K562 (cell line): ENCODE results near the gene TMEM151A. TPM values are rescaled to one million over a fixed set of nuclear protein-coding genes. Genes with fewer than 3 reads are reported as not detected.
A peak's percentile ranks its signal among the peaks of the same experiment; 100 is the strongest.

Experiments used
- BHLHE40 ChIP-seq: IDR thresholded peaks from 2 replicates; pipeline ENCODE4 v1.6.1; 2011; ENCODE audit warnings: low read length, improper control_type of control experiment
- CBX2 ChIP-seq: fragments of 200-600 bp; sonication (generic); IDR thresholded peaks from one replicate; pipeline ENCODE4 v1.6.1; 2012; ENCODE audit warnings: mild to moderate bottlenecking, low read length, inconsistent platforms; ENCODE audit not compliant: insufficient read depth, poor library complexity, severe bottlenecking
- CEBPG ChIP-seq, 3 experiments: fragments of 200-800 bp in 1 of 3; sonication (Bioruptor generic) in 1 of 3; sonication (generic) in 1 of 3; formaldehyde crosslinking in 1 of 3; IDR thresholded peaks in 2 of 3; conservative IDR thresholded peaks in 1 of 3; 2 replicates each; pipeline versions ENCODE4 v1.6.1 to v1.8.0; 2016 to 2022; ENCODE audit warnings: missing compliant biosample characterization in 2 of 3, missing genetic modification characterization in 2 of 3, mild to moderate bottlenecking in 1 of 3, missing genetic modification reagents in 1 of 3
- GTF2E2 ChIP-seq: fragments of 200-800 bp; sonication (Bioruptor generic); IDR thresholded peaks from 2 replicates; pipeline ENCODE4 v1.6.1; 2016; ENCODE audit warnings: missing genetic modification characterization, missing compliant biosample characterization
- HNRNPL ChIP-seq: fragments of 200-400 bp; formaldehyde crosslinking; IDR thresholded peaks from 2 replicates; pipeline ENCODE4 v1.6.1; 2017; ENCODE audit warnings: low read depth, mild to moderate bottlenecking, low read length
- KDM5B ChIP-seq: fragments of 200-600 bp; sonication (generic); IDR thresholded peaks from 2 replicates; pipeline ENCODE4 v1.6.1; 2012; ENCODE audit warnings: low read depth, mild to moderate bottlenecking, moderate library complexity, low read length, control low read depth, inconsistent platforms; ENCODE audit not compliant: insufficient replicate concordance
- KLF10 ChIP-seq: fragments of 250-450 bp; sonication (Bioruptor Pico); IDR thresholded peaks from 2 replicates; pipeline ENCODE4 v1.6.1; 2021; ENCODE audit warnings: matching md5 sums
- MIER1 ChIP-seq: fragments of 450-650 bp; IDR thresholded peaks from 2 replicates; pipeline ENCODE4 v1.6.1; 2016; ENCODE audit warnings: antibody characterized with exemption, mild to moderate bottlenecking, low read depth
- NCOR1 ChIP-seq: fragments of 450-650 bp; IDR thresholded peaks from 2 replicates; pipeline ENCODE4 v1.6.1; 2016; ENCODE audit warnings: mild to moderate bottlenecking, moderate library complexity
- NEUROD1 ChIP-seq: fragments of 150-350 bp; IDR thresholded peaks from 2 replicates; pipeline ENCODE4 v1.6.1; 2014; ENCODE audit warnings: borderline replicate concordance, low read length, low read depth; ENCODE audit not compliant: partially characterized antibody
- NFE2L1 ChIP-seq: fragments of 450-650 bp; IDR thresholded peaks from 2 replicates; pipeline ENCODE4 v1.6.1; 2016; ENCODE audit warnings: missing genetic modification characterization, low read depth, mild to moderate bottlenecking, missing compliant biosample characterization, moderate library complexity, borderline replicate concordance
- NFYB ChIP-seq: IDR thresholded peaks from 2 replicates; pipeline ENCODE4 v1.6.1; 2011; ENCODE audit warnings: mild to moderate bottlenecking, moderate library complexity; ENCODE audit not compliant: insufficient read length; ENCODE audit errors: extremely low read depth
- PHF20 ChIP-seq: fragments of 450-650 bp; IDR thresholded peaks from 2 replicates; pipeline ENCODE4 v1.6.1; 2018; ENCODE audit not compliant: partially characterized antibody
- PRPF4 ChIP-seq: fragments of 200-400 bp; formaldehyde crosslinking; IDR thresholded peaks from one replicate; pipeline ENCODE4 v1.6.1; 2017; ENCODE audit warnings: low read length, low read depth, mild to moderate bottlenecking; ENCODE audit not compliant: insufficient read depth, poor library complexity, severe bottlenecking
- RREB1 ChIP-seq: fragments of 250-450 bp; sonication (Bioruptor Pico); IDR thresholded peaks from 2 replicates; pipeline ENCODE4 v1.4.0; 2020
- TFE3 ChIP-seq: fragments of 450-650 bp; formaldehyde crosslinking; IDR thresholded peaks from 2 replicates; pipeline ENCODE4 v1.4.0; 2020; ENCODE audit warnings: mild to moderate bottlenecking, mixed read lengths
- ZNF655 ChIP-seq: fragments of 250-450 bp; sonication (Bioruptor Pico); IDR thresholded peaks from 2 replicates; pipeline ENCODE4 v1.5.0; 2021
- polyA plus RNA-seq, 8 experiments: library from polyadenylated mRNA; depleted of rRNA in 4 of 8; stranded (reverse) in 5 of 8; unstranded in 3 of 8; fragments of >200 nt; fragmentation: Nextera tagmentation in 2 of 8; fragmentation: Illumina TruSeq in 1 of 8; extraction: Ambion mirVana in 2 of 8; extraction: Trizol in 1 of 8; gene quantifications; 2 replicates each; pipeline versions ENCODE4 v1.2.1 to v1.2.3, GENCODE V29; 2011 to 2014; ENCODE audit warnings: inconsistent platforms in 1 of 8, missing spikeins in 1 of 8
- total RNA-seq, 7 experiments: library from RNA; depleted of rRNA in 6 of 7; stranded (reverse); fragments of >200 nt in 6 of 7; fragmentation: Illumina TruSeq in 2 of 7; extraction: Trizol in 2 of 7; gene quantifications; 2 replicates each; pipeline versions ENCODE4 v1.2.1 to v1.2.3, GENCODE V29; 2011 to 2021; ENCODE audit warnings: low replicate concordance in 1 of 7

TMEM151A gene
- total and polyA plus RNA-seq, 9 of the 15 experiments (the other 6 are each of a cell fraction or from before 2014, with no cell fraction given) = not detected

GRCh38 chr11:66288671-66289547, 2.8 kb upstream of the TMEM151A start, which contains the start of gene YIF1A (continued):
- peak; percentile 77; the same call in 1 of the 2 replicates for TF ChIP-seq RREB1 (CRISPR knock-in tag)
- 0 out of 2 replicates have a peak, but pooled peaks have one; percentile 66 for TF ChIP-seq GTF2E2 (tag)
- TF ChIP-seq NEUROD1 = peak; percentile 97
- no peak for TF ChIP-seq NCOR1
- no peak for TF ChIP-seq NFE2L1 (tag)
- TF ChIP-seq BHLHE40 = no peak
- no peak for TF ChIP-seq KLF10 (CRISPR knock-in tag)
- peak; percentile 91 for TF ChIP-seq KDM5B
- peak; percentile 49; the same call in 1 of the 2 replicates for TF ChIP-seq CEBPG (CRISPR knock-in tag; IDR thresholded peaks at IDR 0.05)
- no peak for TF ChIP-seq CEBPG (tag; conservative IDR thresholded peaks at IDR 0.05 in 1 of 2, IDR thresholded peaks at IDR 0.05 in 1 of 2)
- no peak for TF ChIP-seq MIER1
- TF ChIP-seq PRPF4 = no peak
- no peak for TF ChIP-seq HNRNPL
- TF ChIP-seq TFE3 = no peak
- TF ChIP-seq NFYB = peak; percentile 90
- TF ChIP-seq CBX2 = no peak
- peak; percentile 69 for TF ChIP-seq PHF20
- TF ChIP-seq ZNF655 (CRISPR knock-in tag) = no peak
